ENCODE measurements around the gene THYN1.
"Not testable (repeated sequence)": the region's sequence is repeated elsewhere in the genome, so short reads cannot be mapped to it uniquely, and the experiment has no call there.

THYN1 gene

GRCh38 chr11:134258577-134258976, 5.4 kb upstream of the THYN1 start:
- Histone ChIP-seq H3K9me3 (ENCODE audit: insufficient read depth, low read depth, low read length) (no peaks in the 10 kb centered on the region), H3K4me1 (ENCODE audit: insufficient read depth, low read length) (no peaks in the 10 kb centered on the region), H3K4me3 (ENCODE audit: low read length) (no peak overlapping the region), H3K36me3 (ENCODE audit: insufficient read depth, low read depth, low read length) (peaks cover 67% of the 10 kb centered on the region), H3K27me3 (ENCODE audit: insufficient read depth, low read length) (no peaks in the 10 kb centered on the region), H3K27ac (ENCODE audit: low read length) (no peak overlapping the region), H3K9ac (ENCODE audit: low read depth, low read length) (no peak overlapping the region)

DNA sequence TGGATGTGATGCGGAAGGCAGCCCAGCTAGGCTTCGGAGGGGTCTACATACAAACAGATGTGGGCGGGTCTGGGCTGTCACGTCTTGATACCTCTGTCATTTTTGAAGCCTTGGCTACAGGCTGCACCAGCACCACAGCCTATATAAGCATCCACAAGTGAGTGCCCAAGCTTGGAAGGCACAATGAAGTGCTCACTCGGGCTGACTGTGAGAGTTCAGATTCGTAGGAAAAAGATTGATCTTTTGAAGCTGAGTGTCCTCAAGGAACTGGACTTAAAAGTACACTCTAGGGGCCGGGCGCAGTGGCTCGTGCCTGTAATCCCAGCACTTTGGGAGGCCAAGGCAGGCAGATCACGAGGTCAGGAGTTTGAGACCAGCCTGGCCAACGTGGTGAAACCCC, 3.9 kb upstream of the THYN1 start:
- no peak overlapping the region for H3K27ac ChIP-seq (ENCODE audit: low read length)
- H3K27me3 ChIP-seq (ENCODE audit: insufficient read depth, low read length): no peaks in the 10 kb centered on the region
- H3K9ac ChIP-seq (ENCODE audit: low read depth, low read length): no peak overlapping the region
- no peaks in the 10 kb centered on the region for H3K4me1 ChIP-seq (ENCODE audit: insufficient read depth, low read length)
- H3K4me3 ChIP-seq (ENCODE audit: low read length): no peak overlapping the region
- peaks cover 53% of the 10 kb centered on the region for H3K36me3 ChIP-seq (ENCODE audit: insufficient read depth, low read depth, low read length)
- no peaks in the 10 kb centered on the region for H3K9me3 ChIP-seq (ENCODE audit: insufficient read depth, low read depth, low read length)

DNA sequence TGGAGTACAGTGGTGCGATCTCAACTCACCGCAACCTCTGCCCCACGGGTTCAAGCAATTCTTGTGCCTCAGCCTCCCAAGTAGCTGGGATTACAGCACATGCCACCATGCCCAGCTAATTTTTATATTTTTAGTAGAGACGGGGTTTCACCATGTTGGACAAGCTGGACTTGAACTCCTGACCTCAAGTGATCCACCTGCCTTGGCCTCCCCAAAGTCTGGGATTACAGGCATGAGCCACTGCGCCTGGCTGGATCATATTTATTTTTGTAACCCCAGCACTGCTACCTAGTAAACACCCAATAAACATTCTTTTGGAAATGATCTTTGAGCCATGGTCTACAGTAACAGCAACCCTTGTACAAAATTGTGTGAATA, 2.0 kb upstream of the THYN1 start:
- H3K4me1 ChIP-seq (ENCODE audit: insufficient read depth, low read length); H3K27me3 ChIP-seq (ENCODE audit: insufficient read depth, low read length); H3K9ac ChIP-seq (ENCODE audit: low read depth, low read length); H3K9me3 ChIP-seq (ENCODE audit: insufficient read depth, low read depth, low read length); H3K27ac ChIP-seq (ENCODE audit: low read length): not testable (repeated sequence)
- 0 out of 2 replicates have a peak overlapping the region, but pooled peaks have one; percentile 100 for H3K4me3 ChIP-seq (ENCODE audit: low read length)
- peaks cover 48% of the 10 kb centered on the region for H3K36me3 ChIP-seq (ENCODE audit: insufficient read depth, low read depth, low read length)

- Histone ChIP-seq H3K4me1 (ENCODE audit: insufficient read depth, low read length) (peaks cover 9% of the 10 kb centered on the region), H3K4me3 (ENCODE audit: low read length) (peak overlapping the region; percentile 100), H3K27ac (ENCODE audit: low read length) (no peak overlapping the region), H3K27me3 (ENCODE audit: insufficient read depth, low read length) (no peaks in the 10 kb centered on the region), H3K9me3 (ENCODE audit: insufficient read depth, low read depth, low read length) (no peaks in the 10 kb centered on the region), H3K36me3 (ENCODE audit: insufficient read depth, low read depth, low read length) (peaks cover 48% of the 10 kb centered on the region), H3K9ac (ENCODE audit: low read depth, low read length) (peak overlapping the region; percentile 77; the same call in 1 of the 2 replicates)
Measured at GRCh38 chr11:134254433-134255183, 1.5 kb upstream of the THYN1 start.

DNA sequence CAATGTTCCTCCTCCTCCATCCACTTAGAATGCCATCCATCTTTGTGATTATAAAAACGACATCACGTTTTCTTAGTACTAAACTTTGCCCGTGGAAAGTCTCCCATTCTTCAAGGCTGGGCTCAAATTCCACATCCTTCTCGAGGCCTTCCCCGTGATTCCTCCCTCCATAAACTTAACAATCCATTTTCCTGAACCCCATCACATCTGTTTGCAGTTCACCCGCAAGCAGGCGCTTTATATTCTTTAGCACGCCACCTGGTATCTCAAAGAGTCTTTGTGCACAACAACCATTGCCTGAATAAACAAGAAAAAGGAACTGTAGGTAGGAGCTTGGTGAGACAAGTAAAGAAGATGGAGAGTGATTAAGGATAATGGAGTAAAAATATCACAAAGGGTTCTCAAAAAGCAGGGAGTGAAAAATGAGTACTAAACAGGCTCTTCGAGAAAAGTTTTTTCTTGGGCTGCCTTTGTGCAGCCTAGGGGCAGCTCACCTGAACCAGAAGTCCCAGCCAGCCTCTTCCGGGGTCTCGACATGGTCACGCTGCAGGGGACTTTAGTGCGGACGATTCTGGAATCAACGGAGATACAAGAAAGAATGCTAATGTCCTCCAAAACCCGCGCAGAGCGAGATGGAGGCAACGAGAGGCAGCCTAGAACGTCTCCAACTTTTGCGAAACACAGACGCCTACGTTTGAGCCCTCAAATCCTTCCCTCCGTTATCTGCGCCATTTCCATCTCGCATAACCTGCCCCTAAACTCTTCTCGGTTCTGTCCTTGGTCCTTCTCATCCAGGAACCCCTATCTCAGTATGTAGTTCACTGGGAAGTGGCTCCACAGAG, 585 bp downstream of the THYN1 start:
- Histone ChIP-seq H3K4me3 (ENCODE audit: low read length) (peak overlapping the region; percentile 100), H3K36me3 (ENCODE audit: insufficient read depth, low read depth, low read length) (peaks cover 50% of the 10 kb centered on the region), H3K27me3 (ENCODE audit: insufficient read depth, low read length) (no peaks in the 10 kb centered on the region), H3K4me1 (ENCODE audit: insufficient read depth, low read length) (peaks cover 9% of the 10 kb centered on the region), H3K27ac (ENCODE audit: low read length) (peak overlapping the region; percentile 55), H3K9ac (ENCODE audit: low read depth, low read length) (peak overlapping the region; percentile 93), H3K9me3 (ENCODE audit: insufficient read depth, low read depth, low read length) (no peaks in the 10 kb centered on the region)

GRCh38 chr11:134250675-134251074, 2.5 kb downstream of the THYN1 start:
- Histone ChIP-seq H3K27ac (ENCODE audit: low read length) (no peak overlapping the region), H3K9me3 (ENCODE audit: insufficient read depth, low read depth, low read length) (no peaks in the 10 kb centered on the region), H3K4me3 (ENCODE audit: low read length) (no peak overlapping the region), H3K9ac (ENCODE audit: low read depth, low read length) (no peak overlapping the region), H3K36me3 (ENCODE audit: insufficient read depth, low read depth, low read length) (peaks cover 58% of the 10 kb centered on the region), H3K27me3 (ENCODE audit: insufficient read depth, low read length) (no peaks in the 10 kb centered on the region), H3K4me1 (ENCODE audit: insufficient read depth, low read length) (peaks cover 9% of the 10 kb centered on the region)

- Histone ChIP-seq H3K27ac (ENCODE audit: low read length) (no peak overlapping the region), H3K36me3 (ENCODE audit: insufficient read depth, low read depth, low read length) (peaks cover 59% of the 10 kb centered on the region)
Measured at GRCh38 chr11:134250246-134250645, 2.9 kb downstream of the THYN1 start.

GRCh38 chr11:134248910-134249480, 4.2 kb downstream of the THYN1 start:
- H3K4me1 ChIP-seq (ENCODE audit: insufficient read depth, low read length): peaks cover 9% of the 10 kb centered on the region
- H3K27ac ChIP-seq (ENCODE audit: low read length): no peak overlapping the region
- no peaks in the 10 kb centered on the region for H3K27me3 ChIP-seq (ENCODE audit: insufficient read depth, low read length)
- no peak overlapping the region for H3K4me3 ChIP-seq (ENCODE audit: low read length)
- no peaks in the 10 kb centered on the region for H3K9me3 ChIP-seq (ENCODE audit: insufficient read depth, low read depth, low read length)
- H3K9ac ChIP-seq (ENCODE audit: low read depth, low read length): no peak overlapping the region; the same call in 1 of the 2 replicates
- H3K36me3 ChIP-seq (ENCODE audit: insufficient read depth, low read depth, low read length): peaks cover 70% of the 10 kb centered on the region

More at GRCh38 chr11:134250246-134250645, 2.9 kb downstream of the THYN1 start:
- no peaks in the 10 kb centered on the region for H3K27me3 ChIP-seq (ENCODE audit: insufficient read depth, low read length)
- H3K9me3 ChIP-seq (ENCODE audit: insufficient read depth, low read depth, low read length): no peaks in the 10 kb centered on the region
- H3K4me3 ChIP-seq (ENCODE audit: low read length): no peak overlapping the region
- peaks cover 9% of the 10 kb centered on the region for H3K4me1 ChIP-seq (ENCODE audit: insufficient read depth, low read length)
- H3K9ac ChIP-seq (ENCODE audit: low read depth, low read length): no peak overlapping the region

GRCh38 chr11:134246678-134247077, 6.5 kb downstream of the THYN1 start:
- Histone ChIP-seq H3K9me3 (ENCODE audit: insufficient read depth, low read depth, low read length) (no peaks in the 10 kb centered on the region), H3K27ac (ENCODE audit: low read length) (no peak overlapping the region), H3K4me3 (ENCODE audit: low read length) (no peak overlapping the region), H3K36me3 (ENCODE audit: insufficient read depth, low read depth, low read length) (peaks cover 84% of the 10 kb centered on the region), H3K27me3 (ENCODE audit: insufficient read depth, low read length) (no peaks in the 10 kb centered on the region), H3K9ac (ENCODE audit: low read depth, low read length) (no peak overlapping the region), H3K4me1 (ENCODE audit: insufficient read depth, low read length) (peaks cover 6% of the 10 kb centered on the region)

DNA sequence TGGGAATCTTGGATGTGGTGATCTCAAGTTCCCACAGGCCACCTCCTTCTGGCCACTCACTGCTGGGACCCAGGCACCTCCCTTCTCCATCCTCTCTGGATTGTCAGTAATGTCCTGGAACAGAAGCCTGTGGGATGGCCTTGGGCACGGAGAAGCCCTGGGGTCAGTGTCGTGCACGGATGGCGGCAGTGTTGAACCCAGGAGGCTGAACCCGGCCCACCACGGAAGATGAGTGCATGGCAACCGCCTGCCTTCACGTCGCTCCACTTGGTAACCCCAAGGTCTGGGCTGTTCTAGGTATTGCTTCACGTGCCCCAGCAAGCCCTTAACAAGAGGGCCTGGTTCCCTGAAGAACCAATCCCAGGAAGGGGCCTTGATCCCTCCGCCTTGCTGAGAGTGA, 7.1 kb downstream of the THYN1 start:
- Histone ChIP-seq H3K4me3 (ENCODE audit: low read length) (no peak overlapping the region), H3K27me3 (ENCODE audit: insufficient read depth, low read length) (no peaks in the 10 kb centered on the region), H3K27ac (ENCODE audit: low read length) (no peak overlapping the region), H3K9me3 (ENCODE audit: insufficient read depth, low read depth, low read length) (no peaks in the 10 kb centered on the region), H3K9ac (ENCODE audit: low read depth, low read length) (no peak overlapping the region), H3K36me3 (ENCODE audit: insufficient read depth, low read depth, low read length) (peaks cover 84% of the 10 kb centered on the region), H3K4me1 (ENCODE audit: insufficient read depth, low read length) (no peaks in the 10 kb centered on the region)

- Histone ChIP-seq H3K27me3 (ENCODE audit: insufficient read depth, low read length) (no peaks in the 10 kb centered on the region), H3K9me3 (ENCODE audit: insufficient read depth, low read depth, low read length) (no peaks in the 10 kb centered on the region), H3K27ac (ENCODE audit: low read length) (no peak overlapping the region), H3K9ac (ENCODE audit: low read depth, low read length) (no peak overlapping the region), H3K4me3 (ENCODE audit: low read length) (no peak overlapping the region), H3K36me3 (ENCODE audit: insufficient read depth, low read depth, low read length) (peaks cover 77% of the 10 kb centered on the region), H3K4me1 (ENCODE audit: insufficient read depth, low read length) (no peaks in the 10 kb centered on the region)
Measured at GRCh38 chr11:134245434-134245833, 7.7 kb downstream of the THYN1 start.

Measured in iPS-20b (cell line).